ENCODE results near the gene SYVN1. TPM values are rescaled to one million over a fixed set of nuclear protein-coding genes. Genes with fewer than 3 reads are reported as not detected.

SYVN1 gene
- total RNA-seq, 4 donors from 2014 or later, result 20.5 to 72.6 (median 51.9) TPM

DNA sequence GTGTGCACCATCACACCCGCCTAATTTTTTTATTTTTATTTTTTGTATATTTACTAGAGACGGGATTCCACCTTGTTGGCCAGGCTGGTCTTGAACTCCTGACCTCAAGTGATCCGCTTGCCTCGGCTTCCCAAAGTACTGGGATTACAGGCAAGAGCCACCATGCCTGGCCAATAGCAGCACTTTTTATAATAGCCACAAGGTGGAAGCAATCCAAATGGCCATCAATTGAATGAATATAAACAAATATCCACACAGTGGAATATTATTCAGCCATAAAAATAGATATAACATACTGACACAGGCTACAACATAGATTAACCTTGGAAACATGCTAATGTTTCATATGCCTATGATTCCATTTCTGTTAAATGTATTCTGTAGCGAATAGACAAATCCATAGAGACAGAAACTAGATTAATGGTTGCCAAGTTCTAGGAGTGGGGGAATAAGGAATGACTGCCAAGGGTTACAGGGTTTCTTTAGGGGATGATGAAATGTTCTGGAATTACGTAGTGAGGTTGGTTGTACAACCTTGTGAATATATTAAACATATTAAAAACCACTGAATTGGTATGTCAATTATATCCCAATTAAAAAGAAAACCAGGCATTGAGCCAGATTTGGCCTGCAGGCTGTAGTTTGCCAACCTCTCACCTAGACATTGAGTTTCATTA, 33.5 kb downstream of the SYVN1 start:
- no peak for TF ChIP-seq EP300 (IDR thresholded peaks at IDR 0.05; ENCODE audit: low read depth)
- TF ChIP-seq POLR2AphosphoS5 (IDR thresholded peaks at IDR 0.05), result no peak
- TF ChIP-seq POLR2A (IDR thresholded peaks at IDR 0.05), result no peak
- TF ChIP-seq, protein P1, sequence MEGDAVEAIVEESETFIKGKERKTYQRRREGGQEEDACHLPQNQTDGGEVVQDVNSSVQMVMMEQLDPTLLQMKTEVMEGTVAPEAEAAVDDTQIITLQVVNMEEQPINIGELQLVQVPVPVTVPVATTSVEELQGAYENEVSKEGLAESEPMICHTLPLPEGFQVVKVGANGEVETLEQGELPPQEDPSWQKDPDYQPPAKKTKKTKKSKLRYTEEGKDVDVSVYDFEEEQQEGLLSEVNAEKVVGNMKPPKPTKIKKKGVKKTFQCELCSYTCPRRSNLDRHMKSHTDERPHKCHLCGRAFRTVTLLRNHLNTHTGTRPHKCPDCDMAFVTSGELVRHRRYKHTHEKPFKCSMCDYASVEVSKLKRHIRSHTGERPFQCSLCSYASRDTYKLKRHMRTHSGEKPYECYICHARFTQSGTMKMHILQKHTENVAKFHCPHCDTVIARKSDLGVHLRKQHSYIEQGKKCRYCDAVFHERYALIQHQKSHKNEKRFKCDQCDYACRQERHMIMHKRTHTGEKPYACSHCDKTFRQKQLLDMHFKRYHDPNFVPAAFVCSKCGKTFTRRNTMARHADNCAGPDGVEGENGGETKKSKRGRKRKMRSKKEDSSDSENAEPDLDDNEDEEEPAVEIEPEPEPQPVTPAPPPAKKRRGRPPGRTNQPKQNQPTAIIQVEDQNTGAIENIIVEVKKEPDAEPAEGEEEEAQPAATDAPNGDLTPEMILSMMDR (IDR thresholded peaks at IDR 0.05), result no peak
- no peaks in the 10 kb centered on the region for H3K27me3 ChIP-seq
- H3K4me3 ChIP-seq, result no peak overlapping the region
- H3K36me3 ChIP-seq, result peaks cover 0 to 9% (median 0%) of the 10 kb centered on the region in 4 donors
- no peak overlapping the region for H3K27ac ChIP-seq
- H3K9me3 ChIP-seq, result no peaks in the 10 kb centered on the region
- H3K4me1 ChIP-seq, result peaks cover 8 to 13% (median 10%) of the 10 kb centered on the region in 4 donors
- DNase-seq, result no peak
- in situ Hi-C loops (cut with MboI; ENCODE audit: low pct_ligation_motif_present in 1 of 4, low pct_unique_long_range_greater_than_20kb in 1 of 4, low sequenced_read_pairs in 3 of 4) (no loop called here), intact Hi-C loops (cut with DNase I; ENCODE audit: low total_unique reads) (no loop called here)
- WGBS, 2 donors (ENCODE audit: low coverage in 1 of 2), result 86 to 91% methylated on average over 5 to 6 of the region's 6 CpGs

DNA sequence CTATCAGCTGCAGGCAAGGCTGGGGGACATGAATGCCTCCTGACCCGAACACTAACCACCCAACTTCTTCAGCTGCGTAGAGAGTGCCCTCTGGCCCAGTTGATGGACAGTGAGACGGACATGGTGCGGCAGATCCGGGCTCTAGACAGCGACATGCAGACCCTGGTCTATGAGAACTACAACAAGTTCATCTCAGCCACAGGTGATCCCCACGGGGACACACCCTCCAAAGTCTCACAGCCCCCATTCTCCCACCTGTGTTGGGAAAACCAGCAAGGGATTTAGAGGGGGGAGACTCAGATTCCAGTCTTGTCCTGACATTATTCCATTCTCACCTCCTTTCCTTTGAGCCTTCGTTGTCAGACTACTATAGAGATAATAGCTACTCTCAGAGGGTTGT, 37.4 kb downstream of the SYVN1 start:
- H3K27ac ChIP-seq, result peak overlapping the region; percentile 90 to 95 (median 94)
- no peak for DNase-seq
- no peaks in the 10 kb centered on the region for H3K9me3 ChIP-seq
- WGBS, 2 donors (ENCODE audit: low coverage in 1 of 2), result 35 to 60% methylated on average over 1 to 8 of the region's 8 CpGs
- in situ Hi-C loops (cut with MboI; ENCODE audit: low pct_ligation_motif_present in 1 of 4, low pct_unique_long_range_greater_than_20kb in 1 of 4, low sequenced_read_pairs in 3 of 4), result no loop called here
- peaks cover 0 to 9% (median 0%) of the 10 kb centered on the region in 4 donors for H3K36me3 ChIP-seq
- H3K27me3 ChIP-seq, result no peaks in the 10 kb centered on the region
- H3K4me1 ChIP-seq, result peaks cover 8 to 17% (median 14%) of the 10 kb centered on the region in 4 donors
- peak overlapping the region; percentile 71 to 86 (median 79) for H3K4me3 ChIP-seq
- TF ChIP-seq POLR2AphosphoS5 (IDR thresholded peaks at IDR 0.05) (no peak), EP300 (IDR thresholded peaks at IDR 0.05; ENCODE audit: low read depth) (no peak), POLR2A (IDR thresholded peaks at IDR 0.05) (no peak)
- TF ChIP-seq, protein P1 (IDR thresholded peaks at IDR 0.05), result no peak
- intact Hi-C loops (cut with DNase I; ENCODE audit: low total_unique reads), result no loop called here

DNA sequence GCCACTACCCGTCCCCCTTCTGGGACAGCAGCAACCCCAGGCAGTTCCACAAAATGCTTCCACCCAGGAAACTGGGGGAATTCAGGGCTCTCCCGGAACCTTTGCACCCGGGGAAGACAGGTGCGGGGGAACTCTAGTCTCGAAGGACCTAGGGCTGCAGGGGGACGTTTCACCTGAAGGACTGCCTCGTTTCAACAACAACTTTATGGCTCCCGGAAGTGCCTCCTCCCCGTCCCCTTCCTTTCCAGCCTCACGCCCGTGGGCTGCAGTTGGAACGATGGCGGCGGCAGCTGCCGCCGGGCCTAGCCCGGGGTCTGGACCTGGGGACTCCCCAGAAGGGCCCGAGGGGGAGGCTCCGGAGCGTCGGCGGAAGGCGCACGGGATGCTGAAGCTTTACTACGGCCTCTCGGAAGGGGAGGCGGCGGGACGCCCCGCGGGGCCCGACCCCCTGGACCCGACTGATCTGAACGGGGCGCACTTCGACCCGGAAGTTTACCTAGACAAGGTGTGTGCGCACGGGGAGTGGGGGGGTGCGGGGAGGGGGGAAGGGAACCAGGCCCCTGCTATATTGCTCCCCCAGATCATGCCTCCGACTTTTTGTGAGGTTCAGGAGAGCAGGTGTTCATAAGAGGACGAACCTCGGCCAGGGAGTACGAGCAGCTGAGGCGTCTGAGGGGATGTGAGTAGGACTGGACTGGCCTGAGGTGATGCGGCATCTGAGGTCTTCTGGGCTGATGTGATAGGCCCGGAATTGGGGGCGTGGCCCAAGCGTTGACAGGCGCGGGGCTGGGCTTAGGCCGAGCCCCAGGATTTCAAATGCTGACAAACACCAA, 38.1 kb downstream of the SYVN1 start, which contains the start of gene VPS51:
Gene VPS51 (plus strand): TSS at position 241 of the 833 bp plus-strand sequence. CDS start 37 bp downstream, at position 278.
- peak; percentile 92 for DNase-seq
- Histone ChIP-seq H3K4me1 (peaks cover 8 to 17% (median 14%) of the 10 kb centered on the region in 4 donors), H3K27me3 (no peaks in the 10 kb centered on the region), H3K9me3 (no peaks in the 10 kb centered on the region), H3K36me3 (peaks cover 0 to 9% (median 0%) of the 10 kb centered on the region in 4 donors), H3K4me3 (peak within 1 kb of the TSS; percentile 71 to 86 (median 79)), H3K27ac (peak within 1 kb of the TSS; percentile 90 to 95 (median 94))
- whole genome bisulfite sequencing, 2 donors (ENCODE audit: low coverage in 1 of 2), result 1% methylated on average over 33 of the region's 52 CpGs; no CpG with 5 or more reads in 1 of the 2 donors
- in situ Hi-C loops (cut with MboI; ENCODE audit: low pct_ligation_motif_present in 1 of 4, low pct_unique_long_range_greater_than_20kb in 1 of 4, low sequenced_read_pairs in 3 of 4), result no loop called here
- TF ChIP-seq POLR2AphosphoS5 (IDR thresholded peaks at IDR 0.05) (peak; percentile 61 to 93 (median 82)), EP300 (IDR thresholded peaks at IDR 0.05; ENCODE audit: low read depth) (no peak), POLR2A (IDR thresholded peaks at IDR 0.05) (peak; percentile 82)
- TF ChIP-seq, protein P1 (IDR thresholded peaks at IDR 0.05), result peak in 1 of 5 experiments; percentile 20
- intact Hi-C loops (cut with DNase I; ENCODE audit: low total_unique reads), result no loop called here

DNA sequence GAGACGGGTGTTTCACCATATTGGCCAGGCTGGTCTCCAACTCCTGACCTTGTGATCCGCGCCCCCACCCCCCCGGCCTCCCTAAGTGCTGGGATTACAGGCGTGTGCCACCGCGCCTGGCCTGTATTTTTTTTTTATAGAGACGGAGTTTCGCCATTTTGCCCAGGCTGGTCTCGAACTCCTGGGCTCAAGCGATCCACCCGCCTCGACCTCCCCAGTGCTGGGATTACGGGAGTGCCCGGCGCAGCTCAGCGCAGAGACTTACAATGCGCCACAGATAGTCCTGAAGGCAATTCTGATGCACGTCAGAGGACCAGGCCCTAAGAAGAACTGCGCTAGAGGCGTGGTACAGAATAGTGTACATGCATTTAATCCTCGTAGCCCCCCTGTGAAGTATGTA, 38.9 kb downstream of the SYVN1 start:
- in situ Hi-C loops (cut with MboI; ENCODE audit: low pct_ligation_motif_present in 1 of 4, low pct_unique_long_range_greater_than_20kb in 1 of 4, low sequenced_read_pairs in 3 of 4), result no loop called here
- intact Hi-C loops (cut with DNase I; ENCODE audit: low total_unique reads), result no loop called here
- Histone ChIP-seq H3K27ac (peak overlapping the region; percentile 90 to 95 (median 94)), H3K9me3 (no peaks in the 10 kb centered on the region), H3K4me1 (peaks cover 8 to 17% (median 14%) of the 10 kb centered on the region in 4 donors), H3K36me3 (peaks cover 0 to 9% (median 0%) of the 10 kb centered on the region in 4 donors), H3K4me3 (peak overlapping the region in 1 of 4 donors; percentile 86), H3K27me3 (no peaks in the 10 kb centered on the region)
- WGBS, 2 donors (ENCODE audit: low coverage in 1 of 2), result 92% methylated on average over 22 of the region's 22 CpGs; no CpG with 5 or more reads in 1 of the 2 donors
- TF ChIP-seq POLR2AphosphoS5 (IDR thresholded peaks at IDR 0.05) (no peak), POLR2A (IDR thresholded peaks at IDR 0.05) (no peak), EP300 (IDR thresholded peaks at IDR 0.05; ENCODE audit: low read depth) (no peak)
- TF ChIP-seq, protein P1 (IDR thresholded peaks at IDR 0.05), result no peak
- DNase-seq, result no peak
